ENCODE measurements around the gene ZDHHC20. TPM values are rescaled to one million over a fixed set of nuclear protein-coding genes. Genes with fewer than 3 reads are reported as not detected.

ZDHHC20 gene
- total and polyA plus RNA-seq, 2 of the 4 experiments (the other 2 are of a cell fraction): 16.1 to 72.4 TPM

- Histone ChIP-seq H3K14ac (replicated peaks; ENCODE audit: low read depth, low read length) (no peak overlapping the region), H3K4ac (ENCODE audit: low read depth, low read length) (no peak overlapping the region), H3K9ac (ENCODE audit: low read depth, low read length) (no peak overlapping the region), H4K5ac (ENCODE audit: low read depth, low read length) (no peak overlapping the region), H3K9me1 (ENCODE audit: insufficient read depth, low read length) (no peaks in the 10 kb centered on the region), H2AFZ (replicated peaks; ENCODE audit: low read length, poor library complexity) (no peak overlapping the region), H3K36me3 (ENCODE audit: control insufficient read depth, insufficient read depth, low read length) (no peaks in the 10 kb centered on the region), H4K20me1 (ENCODE audit: insufficient read depth, low read length) (no peaks in the 10 kb centered on the region), H2BK15ac (ENCODE audit: low read depth, low read length) (no peak overlapping the region), H3K79me1 (ENCODE audit: low read depth in 1 of 2, low read length in 2 of 2) (no peaks in the 10 kb centered on the region), H4K91ac (ENCODE audit: insufficient read depth, low read depth, low read length) (no peak overlapping the region), H2BK120ac (ENCODE audit: low read depth, low read length) (no peak overlapping the region), H3K9me3 (ENCODE audit: control insufficient read depth, insufficient read depth, low read length) (no peaks in the 10 kb centered on the region), H2BK20ac (ENCODE audit: low read depth, low read length) (no peak overlapping the region), H3K27ac (ENCODE audit: insufficient read depth, low read length) (no peak overlapping the region), H3K18ac (ENCODE audit: low read depth, low read length) (no peak overlapping the region), H2AK5ac (ENCODE audit: low read depth, low read length) (no peak overlapping the region), H3K4me3 (ENCODE audit: insufficient read depth, low read depth, low read length) (no peak overlapping the region), H3K23ac (ENCODE audit: low read depth, low read length) (no peak overlapping the region), H4K8ac (ENCODE audit: low read depth in 2 of 2, low read length in 2 of 2) (no peak overlapping the region), H3K4me1 (ENCODE audit: control insufficient read depth, insufficient read depth, low read length) (no peaks in the 10 kb centered on the region), H3K27me3 (ENCODE audit: control insufficient read depth, insufficient read depth, low read length) (peaks cover 9% of the 10 kb centered on the region), H2AK9ac (replicated peaks; ENCODE audit: low read depth, low read length, poor library complexity) (no peak overlapping the region), H3K56ac (ENCODE audit: extremely low read depth, insufficient read depth, low read length) (no peak overlapping the region), H3K4me2 (ENCODE audit: low read depth, low read length) (no peak overlapping the region), H2BK5ac (ENCODE audit: low read depth, low read length, poor library complexity, severe bottlenecking) (no peak overlapping the region)
- intact Hi-C loops (cut with micrococcal nuclease): no loop called here
- BruUV-seq (replicated peaks): no TSS peak
- ChIA-PET POLR2A (ENCODE audit: unreplicated experiment) (no interaction called here), CTCF (no interaction called here)
- WGBS, 2 experiments (ENCODE audit: extremely low coverage in 2 of 2, insufficient read length in 1 of 2): 75% methylated on average over 4 of the region's 6 CpGs; no CpG with 5 or more reads in 1 of the 2 experiments
- ATAC-seq (ENCODE audit: low read depth): no peak
- in situ Hi-C loops (cut with MboI; ENCODE audit: low sequenced_read_pairs): no loop called here
- DNase-seq: no peak
- dilution Hi-C loops (cut with HindIII; ENCODE audit: low sequenced_read_pairs, unreplicated experiment): no loop called here
- TF ChIP-seq FOS (IDR thresholded peaks at IDR 0.05; ENCODE audit: low read depth, low read length): no peak
- TF ChIP-seq ELK1 (IDR thresholded peaks at IDR 0.05; ENCODE audit: borderline replicate concordance, low read depth, low read length): no peak
- TF ChIP-seq POLR2A (IDR thresholded peaks at IDR 0.05; ENCODE audit: low read depth, low read length): no peak
- no peak for TF ChIP-seq RCOR1 (IDR thresholded peaks at IDR 0.05; ENCODE audit: insufficient replicate concordance, low read length)
- TF ChIP-seq MAZ (IDR thresholded peaks at IDR 0.05; ENCODE audit: borderline replicate concordance, low read depth, low read length): no peak
- no peak for TF ChIP-seq RAD21 (IDR thresholded peaks at IDR 0.05; ENCODE audit: low read length)
- no peak for TF ChIP-seq USF2 (IDR thresholded peaks at IDR 0.05; ENCODE audit: low read depth, low read length)
- TF ChIP-seq CHD1 (IDR thresholded peaks at IDR 0.05; ENCODE audit: low read depth, low read length): no peak
- TF ChIP-seq MXI1 (IDR thresholded peaks at IDR 0.05; ENCODE audit: borderline replicate concordance, low read depth, low read length): no peak
These were observed 120.9 kb downstream of the ZDHHC20 start for GRCh38 chr13:21338156-21338555.
